ENCODE data around the gene TLK1. TPM values are rescaled to one million over a fixed set of nuclear protein-coding genes. Genes with fewer than 3 reads are reported as not detected.

Gene TLK1
- total RNA-seq, 4 donors from 2014 or later = 7.7 to 14.2 (median 10.0) TPM

- H3K27me3 ChIP-seq = no peaks in the 10 kb centered on the region
- no peak overlapping the region for H3K4me3 ChIP-seq
- no peak for TF ChIP-seq POLR2A (IDR thresholded peaks at IDR 0.05)
- TF ChIP-seq, protein P1, sequence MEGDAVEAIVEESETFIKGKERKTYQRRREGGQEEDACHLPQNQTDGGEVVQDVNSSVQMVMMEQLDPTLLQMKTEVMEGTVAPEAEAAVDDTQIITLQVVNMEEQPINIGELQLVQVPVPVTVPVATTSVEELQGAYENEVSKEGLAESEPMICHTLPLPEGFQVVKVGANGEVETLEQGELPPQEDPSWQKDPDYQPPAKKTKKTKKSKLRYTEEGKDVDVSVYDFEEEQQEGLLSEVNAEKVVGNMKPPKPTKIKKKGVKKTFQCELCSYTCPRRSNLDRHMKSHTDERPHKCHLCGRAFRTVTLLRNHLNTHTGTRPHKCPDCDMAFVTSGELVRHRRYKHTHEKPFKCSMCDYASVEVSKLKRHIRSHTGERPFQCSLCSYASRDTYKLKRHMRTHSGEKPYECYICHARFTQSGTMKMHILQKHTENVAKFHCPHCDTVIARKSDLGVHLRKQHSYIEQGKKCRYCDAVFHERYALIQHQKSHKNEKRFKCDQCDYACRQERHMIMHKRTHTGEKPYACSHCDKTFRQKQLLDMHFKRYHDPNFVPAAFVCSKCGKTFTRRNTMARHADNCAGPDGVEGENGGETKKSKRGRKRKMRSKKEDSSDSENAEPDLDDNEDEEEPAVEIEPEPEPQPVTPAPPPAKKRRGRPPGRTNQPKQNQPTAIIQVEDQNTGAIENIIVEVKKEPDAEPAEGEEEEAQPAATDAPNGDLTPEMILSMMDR (IDR thresholded peaks at IDR 0.05 in 4 of 5, conservative IDR thresholded peaks at IDR 0.05 in 1 of 5) = no peak
- no peaks in the 10 kb centered on the region for H3K4me1 ChIP-seq
- DNase-seq = no peak
- H3K9me3 ChIP-seq = no peaks in the 10 kb centered on the region
- H3K36me3 ChIP-seq = no peaks in the 10 kb centered on the region
- in situ Hi-C loops (cut with MboI; ENCODE audit: low sequenced_read_pairs in 4 of 4) = no loop called here
- intact Hi-C loops (cut with DNase I; ENCODE audit: low total_unique reads) = no loop called here
- H3K27ac ChIP-seq = no peak overlapping the region
- no peak for ATAC-seq
Measured at GRCh38 chr2:171191021-171191420, 30.3 kb upstream of the TLK1 start.

DNA sequence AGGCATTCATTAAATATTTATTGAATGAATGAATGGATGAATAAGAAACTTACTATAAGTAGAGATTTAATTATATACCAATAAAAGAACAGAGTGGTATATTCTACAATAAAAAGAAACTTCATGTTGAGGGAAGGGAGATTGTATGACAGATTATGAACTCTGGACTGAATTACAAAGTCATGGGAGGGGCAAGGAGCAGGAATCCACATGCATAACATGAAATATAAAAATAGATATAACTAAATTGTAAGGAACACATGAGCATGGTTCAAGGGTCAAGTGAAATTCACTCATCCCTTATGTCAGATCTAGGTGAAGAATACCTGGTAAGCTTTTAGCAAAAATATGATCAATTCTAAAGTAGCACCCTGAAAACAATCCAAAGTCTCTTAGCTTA is 27.1 kb upstream of the TLK1 start:
- ATAC-seq (no peak), DNase-seq (no peak)
- Histone ChIP-seq H3K27me3 (no peaks in the 10 kb centered on the region), H3K27ac (no peak overlapping the region), H3K36me3 (no peaks in the 10 kb centered on the region), H3K9me3 (no peaks in the 10 kb centered on the region), H3K4me1 (no peaks in the 10 kb centered on the region), H3K4me3 (no peak overlapping the region)
- in situ Hi-C loops (cut with MboI; ENCODE audit: low sequenced_read_pairs in 4 of 4) (no loop called here), intact Hi-C loops (cut with DNase I; ENCODE audit: low total_unique reads) (no loop called here)
- TF ChIP-seq, protein P1 (IDR thresholded peaks at IDR 0.05 in 4 of 5, conservative IDR thresholded peaks at IDR 0.05 in 1 of 5) = no peak
- TF ChIP-seq POLR2A (IDR thresholded peaks at IDR 0.05) = no peak

DNA sequence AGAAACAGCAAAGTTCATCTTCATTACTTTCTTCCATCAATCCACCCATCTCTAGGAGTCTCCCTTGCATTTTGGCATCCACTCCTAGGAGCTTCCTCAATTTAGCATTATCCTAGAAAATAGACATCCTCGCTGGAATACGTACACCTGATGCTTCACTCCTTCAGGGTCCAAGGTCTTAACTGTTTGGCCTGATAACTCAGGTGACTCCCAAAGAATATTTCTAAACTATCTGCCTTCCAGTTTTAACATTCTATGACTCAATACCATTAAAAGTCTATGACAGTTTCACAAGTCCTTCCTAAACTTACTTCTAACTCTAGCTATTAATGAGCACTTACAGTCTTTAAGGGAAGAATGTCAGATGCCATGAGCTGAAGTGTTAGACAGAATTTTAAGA is 26.5 kb upstream of the TLK1 start:
- H3K27ac ChIP-seq = no peak overlapping the region
- in situ Hi-C loops (cut with MboI; ENCODE audit: low sequenced_read_pairs in 4 of 4) = no loop called here
- no peaks in the 10 kb centered on the region for H3K9me3 ChIP-seq
- DNase-seq (no peak), ATAC-seq (no peak)
- H3K4me1 ChIP-seq = no peaks in the 10 kb centered on the region
- no peaks in the 10 kb centered on the region for H3K36me3 ChIP-seq
- intact Hi-C loops (cut with DNase I; ENCODE audit: low total_unique reads) = no loop called here
- no peak overlapping the region for H3K4me3 ChIP-seq
- no peaks in the 10 kb centered on the region for H3K27me3 ChIP-seq
- TF ChIP-seq, protein P1 (IDR thresholded peaks at IDR 0.05 in 4 of 5, conservative IDR thresholded peaks at IDR 0.05 in 1 of 5) = no peak
- TF ChIP-seq POLR2A (IDR thresholded peaks at IDR 0.05) = no peak

- no peak overlapping the region for H3K4me3 ChIP-seq
- no peaks in the 10 kb centered on the region for H3K36me3 ChIP-seq
- no peak overlapping the region for H3K27ac ChIP-seq
- in situ Hi-C loops (cut with MboI; ENCODE audit: low sequenced_read_pairs in 4 of 4) (no loop called here), intact Hi-C loops (cut with DNase I; ENCODE audit: low total_unique reads) (no loop called here)
- no peak for TF ChIP-seq POLR2A (IDR thresholded peaks at IDR 0.05)
- TF ChIP-seq, protein P1 (IDR thresholded peaks at IDR 0.05 in 4 of 5, conservative IDR thresholded peaks at IDR 0.05 in 1 of 5) = no peak
- no peak for ATAC-seq
- H3K9me3 ChIP-seq = no peaks in the 10 kb centered on the region
- no peaks in the 10 kb centered on the region for H3K27me3 ChIP-seq
- no peaks in the 10 kb centered on the region for H3K4me1 ChIP-seq
- DNase-seq = no peak
Measured at GRCh38 chr2:171185941-171186340, 25.2 kb upstream of the TLK1 start.

DNA sequence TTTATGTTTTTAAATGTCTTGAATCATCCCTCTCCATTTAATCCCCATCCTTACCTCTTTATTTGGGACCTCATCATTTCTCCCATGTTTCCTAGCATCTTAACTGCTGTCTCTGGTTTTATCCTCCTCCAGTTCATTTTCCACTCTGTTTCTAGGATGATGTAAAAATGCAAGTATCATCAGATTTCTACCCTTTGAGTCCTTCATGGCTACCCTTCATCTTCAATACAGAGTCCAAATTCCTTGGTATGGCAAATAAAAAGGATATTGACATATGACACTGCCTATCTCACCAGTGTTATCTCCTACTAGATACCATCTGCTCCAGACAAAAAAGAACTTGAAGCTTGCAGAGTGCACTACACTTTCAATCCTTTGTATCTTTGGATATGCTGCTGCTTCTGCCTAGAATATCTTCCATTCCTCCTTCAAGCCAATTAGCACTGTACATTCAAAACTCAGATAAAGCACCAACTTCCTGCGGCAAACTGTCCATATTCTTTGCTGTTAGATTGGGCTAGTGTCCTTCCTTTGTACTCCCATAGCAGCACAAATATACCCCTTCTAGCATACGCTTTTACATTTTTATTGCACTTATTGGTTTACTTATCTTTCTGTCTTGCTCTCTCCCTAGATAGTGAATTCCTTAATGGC is 24.6 kb upstream of the TLK1 start:
- in situ Hi-C loops (cut with MboI; ENCODE audit: low sequenced_read_pairs in 4 of 4) = no loop called here
- H3K4me1 ChIP-seq = no peaks in the 10 kb centered on the region

More for the DNA sequence above, 24.6 kb upstream of the TLK1 start:
- no peak for DNase-seq
- Histone ChIP-seq H3K36me3 (no peaks in the 10 kb centered on the region), H3K27me3 (no peaks in the 10 kb centered on the region), H3K4me3 (no peak overlapping the region), H3K27ac (no peak overlapping the region), H3K9me3 (no peaks in the 10 kb centered on the region)
- ATAC-seq = no peak
- no peak for TF ChIP-seq POLR2A (IDR thresholded peaks at IDR 0.05)
- TF ChIP-seq, protein P1 (IDR thresholded peaks at IDR 0.05 in 4 of 5, conservative IDR thresholded peaks at IDR 0.05 in 1 of 5) = no peak
- intact Hi-C loops (cut with DNase I; ENCODE audit: low total_unique reads) = no loop called here
